Measurements from ENCODE around the gene GATA3.

DNA sequence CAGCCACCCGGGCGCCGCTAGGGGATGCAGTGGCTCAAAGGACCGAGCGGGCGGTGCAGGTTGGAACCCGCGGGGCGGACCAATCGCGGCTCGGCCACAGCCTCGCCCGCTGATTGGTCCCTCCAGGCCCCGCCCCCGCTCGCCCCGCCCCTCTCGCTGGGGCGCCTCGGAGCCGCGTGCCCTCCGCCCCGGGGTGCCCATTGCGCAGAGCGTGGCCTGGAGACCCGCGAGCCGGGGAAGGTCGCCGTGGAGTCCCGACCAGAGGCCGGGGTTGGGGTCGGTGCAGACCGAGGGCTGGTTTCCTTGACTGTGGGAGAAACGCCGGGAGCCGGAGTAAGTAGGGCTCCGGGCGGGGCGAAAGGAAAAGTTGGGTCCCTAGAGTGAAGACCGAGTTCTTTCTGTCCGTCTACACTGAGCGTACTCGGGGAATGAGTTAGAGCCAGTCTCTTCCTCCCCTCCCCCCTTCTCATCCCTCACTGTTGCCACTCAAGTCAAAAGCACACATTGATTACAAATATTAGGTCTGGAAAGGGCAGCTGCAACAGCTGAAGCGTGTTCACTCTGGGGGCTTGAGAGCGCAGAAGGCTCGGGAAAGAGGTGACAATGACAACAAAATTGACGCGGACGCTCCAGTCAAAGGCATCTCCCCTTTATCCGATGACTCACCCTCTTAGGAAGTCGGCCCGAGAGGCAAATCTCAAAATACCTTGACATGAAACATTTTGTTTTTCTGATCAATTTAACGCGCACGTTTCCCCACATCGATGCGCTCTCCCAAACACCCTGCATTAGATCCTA lies 843 bp upstream of the GATA3 start:
- TF ChIP-seq, protein P1, sequence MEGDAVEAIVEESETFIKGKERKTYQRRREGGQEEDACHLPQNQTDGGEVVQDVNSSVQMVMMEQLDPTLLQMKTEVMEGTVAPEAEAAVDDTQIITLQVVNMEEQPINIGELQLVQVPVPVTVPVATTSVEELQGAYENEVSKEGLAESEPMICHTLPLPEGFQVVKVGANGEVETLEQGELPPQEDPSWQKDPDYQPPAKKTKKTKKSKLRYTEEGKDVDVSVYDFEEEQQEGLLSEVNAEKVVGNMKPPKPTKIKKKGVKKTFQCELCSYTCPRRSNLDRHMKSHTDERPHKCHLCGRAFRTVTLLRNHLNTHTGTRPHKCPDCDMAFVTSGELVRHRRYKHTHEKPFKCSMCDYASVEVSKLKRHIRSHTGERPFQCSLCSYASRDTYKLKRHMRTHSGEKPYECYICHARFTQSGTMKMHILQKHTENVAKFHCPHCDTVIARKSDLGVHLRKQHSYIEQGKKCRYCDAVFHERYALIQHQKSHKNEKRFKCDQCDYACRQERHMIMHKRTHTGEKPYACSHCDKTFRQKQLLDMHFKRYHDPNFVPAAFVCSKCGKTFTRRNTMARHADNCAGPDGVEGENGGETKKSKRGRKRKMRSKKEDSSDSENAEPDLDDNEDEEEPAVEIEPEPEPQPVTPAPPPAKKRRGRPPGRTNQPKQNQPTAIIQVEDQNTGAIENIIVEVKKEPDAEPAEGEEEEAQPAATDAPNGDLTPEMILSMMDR (IDR thresholded peaks at IDR 0.05 in 4 of 5, conservative IDR thresholded peaks at IDR 0.05 in 1 of 5): peak in 4 of 5 experiments; percentile 18 to 69 (median 54)
- TF ChIP-seq POLR2A (IDR thresholded peaks at IDR 0.05): no peak

Data from gastrocnemius medialis (tissue), 4 donors.